Measurements from ENCODE around the gene EID1.
"Not testable (repeated sequence)": the region's sequence is repeated elsewhere in the genome, so short reads cannot be mapped to it uniquely, and the experiment has no call there.

The EID1 gene

GRCh38 chr15:48904758-48905157, 26.8 kb downstream of the EID1 start:
- TF ChIP-seq CTCF (IDR thresholded peaks at IDR 0.05; ENCODE audit: control insufficient read depth, extremely low read depth, insufficient read depth) = no peak
- no peak for DNase-seq (ENCODE audit: low read depth)

GRCh38 chr15:48905216-48905615, 27.3 kb downstream of the EID1 start:
- TF ChIP-seq CTCF (IDR thresholded peaks at IDR 0.05; ENCODE audit: control insufficient read depth, extremely low read depth, insufficient read depth) = no peak
- no peak for DNase-seq (ENCODE audit: low read depth)
- H3K4me3 ChIP-seq (ENCODE audit: low read depth, low read length) = no peak overlapping the region

More at GRCh38 chr15:48904758-48905157, 26.8 kb downstream of the EID1 start:
- H3K4me3 ChIP-seq (ENCODE audit: low read depth, low read length) = no peak overlapping the region

DNA sequence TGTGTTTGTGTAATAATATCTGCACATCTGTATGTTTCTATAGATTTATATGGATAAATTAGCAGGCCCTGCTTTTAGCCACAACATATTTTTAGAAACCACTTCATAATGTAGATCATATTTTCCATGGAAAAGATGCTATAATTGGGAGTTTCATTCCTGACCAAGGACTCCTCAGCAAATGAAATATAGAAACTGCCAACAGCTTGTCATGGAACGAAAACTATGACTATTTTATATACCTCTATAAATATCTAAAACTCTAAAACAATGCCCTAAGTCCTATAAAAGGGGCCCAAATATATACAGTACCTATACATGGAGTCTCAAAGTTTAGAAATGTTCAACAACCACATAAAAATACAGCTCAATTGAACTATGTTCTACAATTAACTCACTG, 27.9 kb downstream of the EID1 start:
- no peak overlapping the region for H3K4me3 ChIP-seq (ENCODE audit: low read depth, low read length)
- DNase-seq (ENCODE audit: low read depth) = no peak
- TF ChIP-seq CTCF (IDR thresholded peaks at IDR 0.05; ENCODE audit: control insufficient read depth, extremely low read depth, insufficient read depth) = no peak

GRCh38 chr15:48909313-48909712, 31.4 kb downstream of the EID1 start:
- not testable (repeated sequence) for DNase-seq (ENCODE audit: low read depth); H3K4me3 ChIP-seq (ENCODE audit: low read depth, low read length)

DNA sequence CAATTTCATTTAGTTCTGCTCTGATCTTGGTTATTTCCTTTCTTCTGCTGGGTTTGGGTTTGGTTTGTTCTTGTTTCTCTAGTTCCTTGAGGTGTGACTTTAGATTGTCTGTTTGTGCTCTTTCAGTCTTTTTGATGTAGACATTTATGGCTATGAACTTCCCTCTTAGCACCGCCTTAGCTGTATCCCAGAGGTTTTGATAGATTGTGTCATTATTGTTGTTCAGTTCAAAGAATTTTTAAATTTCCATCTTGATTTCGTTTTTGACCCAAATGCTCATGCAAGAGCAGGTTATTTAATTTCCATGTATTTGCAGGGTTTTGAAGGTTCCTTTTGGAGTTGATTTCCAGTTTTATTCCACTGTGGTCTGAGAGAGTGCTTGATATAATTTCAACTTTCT, 32.6 kb downstream of the EID1 start:
- H3K4me3 ChIP-seq (ENCODE audit: low read depth, low read length) = not testable (repeated sequence)

GRCh38 chr15:48913141-48913540, 35.2 kb downstream of the EID1 start:
- no peak for TF ChIP-seq CTCF (IDR thresholded peaks at IDR 0.05; ENCODE audit: control insufficient read depth, extremely low read depth, insufficient read depth)
- no peak overlapping the region for H3K4me3 ChIP-seq (ENCODE audit: low read depth, low read length)
- no peak for DNase-seq (ENCODE audit: low read depth)

More for the DNA sequence above, 32.6 kb downstream of the EID1 start:
- DNase-seq (ENCODE audit: low read depth) = not testable (repeated sequence)

- DNase-seq (ENCODE audit: low read depth) = no peak
- H3K4me3 ChIP-seq (ENCODE audit: low read depth, low read length) = no peak overlapping the region
- TF ChIP-seq CTCF (IDR thresholded peaks at IDR 0.05; ENCODE audit: control insufficient read depth, extremely low read depth, insufficient read depth) = no peak
Measured at GRCh38 chr15:48914717-48915116, 36.8 kb downstream of the EID1 start.

- no peak overlapping the region for H3K4me3 ChIP-seq (ENCODE audit: low read depth, low read length)
- TF ChIP-seq CTCF (IDR thresholded peaks at IDR 0.05; ENCODE audit: control insufficient read depth, extremely low read depth, insufficient read depth) = no peak
- DNase-seq (ENCODE audit: low read depth) = no peak
Measured at GRCh38 chr15:48915861-48916260, 37.9 kb downstream of the EID1 start.
